ENCODE results near the gene TNFRSF25.
"Not testable (repeated sequence)": the region's sequence is repeated elsewhere in the genome, so short reads cannot be mapped to it uniquely, and the experiment has no call there.

GRCh38 chr1:6455752-6456520, 10.0 kb downstream of the TNFRSF25 start:
- not testable (repeated sequence) for TF ChIP-seq CTCF (IDR thresholded peaks at IDR 0.05; ENCODE audit: low read length); EZH2 (IDR thresholded peaks at IDR 0.05; ENCODE audit: borderline replicate concordance, low read length)

Measured in OCI-LY1 (cell line).